Measurements from ENCODE around the gene CCL13. TPM values are rescaled to one million over a fixed set of nuclear protein-coding genes. Genes with fewer than 3 reads are reported as not detected.

The CCL13 gene
- total RNA-seq (10 to 100 TPM in 1 of 9 donors, 1 to 10 TPM in 6, under 1 TPM in 2; 0.17 to 17.6 (median 2.7) TPM), polyA plus RNA-seq (1 to 10 TPM; 1.7 to 2.2 (median 1.7) TPM)
- long read RNA-seq, donor 1, result 0 reads
- long read RNA-seq, donor 2, result 0 reads
- long read RNA-seq, donor 3, result 0 reads
- long read RNA-seq, donor 4, partial matches to known transcripts, result 0 of 1 reads
- long read RNA-seq, donor 4, other reads (novel, unspliced or antisense), result 0 of 1 reads
- long read RNA-seq, donor 5, partial matches to known transcripts, result 0 of 3 reads
- long read RNA-seq, donor 5, other reads (novel, unspliced or antisense), result 0 of 3 reads
- long read RNA-seq, donor 6, result 0 reads
- long read RNA-seq, donor 7, result 0 reads
- long read RNA-seq, donor 8, result 0 reads
- long read RNA-seq, donor 9, result 0 reads
- long read RNA-seq, donor 10, result 0 reads

DNA sequence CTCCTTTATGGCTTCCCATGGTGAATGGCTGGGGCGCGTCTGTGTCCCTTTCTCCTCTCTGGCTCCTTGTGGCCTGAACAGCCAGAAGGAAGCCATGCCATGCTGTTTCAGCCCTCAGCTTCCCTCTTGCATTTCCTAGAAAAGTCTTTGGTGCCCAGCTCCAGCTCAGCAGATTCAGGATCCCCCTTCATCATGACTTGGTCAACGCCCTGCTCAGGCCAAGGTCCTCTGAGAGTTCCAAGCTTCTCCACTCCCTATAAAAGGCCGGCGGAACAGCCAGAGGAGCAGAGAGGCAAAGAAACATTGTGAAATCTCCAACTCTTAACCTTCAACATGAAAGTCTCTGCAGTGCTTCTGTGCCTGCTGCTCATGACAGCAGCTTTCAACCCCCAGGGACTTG is at the start of gene CCL13:
TSS of gene CCL13 (plus strand) at position 287 of the 400 bp plus-strand sequence. CDS start at position 334, 47 bp downstream.
- intact Hi-C loops (cut with DNase I), result loop anchor here in 1 of 2 donors (5.0 kb wide), 1 partner anchor 154 kb away; no protein-coding TSS in a partner anchor
- Histone ChIP-seq H3K4me3 (no peak within 1 kb of the TSS), H3K27me3 (no peaks in the 10 kb centered on the region), H3K27ac (peak within 1 kb of the TSS in 1 of 5 donors; percentile 52), H3K9me3 (replicated peaks in 1 of 3) (no peaks in the 10 kb centered on the region), H3K36me3 (replicated peaks in 1 of 2) (no peaks in the 10 kb centered on the region), H3K4me1 (replicated peaks in 1 of 2) (peaks cover 0 to 17% of the 10 kb centered on the region in 2 donors)
- no peak for DNase-seq
- whole genome bisulfite sequencing, 4 donors, result 70 to 84% (median 79%) methylated on average over 5 of the region's 5 CpGs
- TF ChIP-seq POLR2A (IDR thresholded peaks at IDR 0.05), result no peak
- no peak for TF ChIP-seq CTCF (IDR thresholded peaks at IDR 0.05)

GRCh38 chr17:34307110-34307509 is 49.2 kb upstream of the CCL13 start:
- peak in 3 of 7 donors; percentile 18 to 31 (median 22) for DNase-seq

GRCh38 chr17:34308371-34308770 is 47.9 kb upstream of the CCL13 start:
- Histone ChIP-seq H3K9me3 (replicated peaks in 1 of 3) (no peaks in the 10 kb centered on the region), H3K27me3 (no peaks in the 10 kb centered on the region), H3K36me3 (replicated peaks in 1 of 2) (no peaks in the 10 kb centered on the region), H3K4me1 (replicated peaks in 1 of 2) (peaks cover 0 to 3% of the 10 kb centered on the region in 2 donors), H3K27ac (no peak overlapping the region), H3K4me3 (no peak overlapping the region)
- intact Hi-C loops (cut with DNase I), result loop anchor here in 1 of 2 donors (5.0 kb wide), 1 partner anchor 54 kb away; the partner anchor contains the start of gene CCL1
- no peak for DNase-seq
- no peak for TF ChIP-seq POLR2A (IDR thresholded peaks at IDR 0.05)
- TF ChIP-seq CTCF (IDR thresholded peaks at IDR 0.05), result no peak

More at GRCh38 chr17:34307110-34307509, 49.2 kb upstream of the CCL13 start:
- no peak overlapping the region for H3K4me3 ChIP-seq
- 27 to 46% (median 31%) methylated on average over 3 of the region's 3 CpGs for WGBS, 4 donors
- H3K9me3 ChIP-seq (replicated peaks in 1 of 3), result no peaks in the 10 kb centered on the region
- H3K27me3 ChIP-seq, result no peaks in the 10 kb centered on the region
- H3K36me3 ChIP-seq (replicated peaks in 1 of 2), result no peaks in the 10 kb centered on the region
- TF ChIP-seq CTCF (IDR thresholded peaks at IDR 0.05) (no peak), POLR2A (IDR thresholded peaks at IDR 0.05) (no peak)
- peak overlapping the region in 2 of 5 donors; percentile 18 to 47 for H3K27ac ChIP-seq
- intact Hi-C loops (cut with DNase I), result loop anchor here in 1 of 2 donors (5.0 kb wide), 1 partner anchor 55 kb away; the partner anchor contains the start of gene CCL1
- H3K4me1 ChIP-seq (replicated peaks in 1 of 2), result peaks cover 0 to 3% of the 10 kb centered on the region in 2 donors

DNA sequence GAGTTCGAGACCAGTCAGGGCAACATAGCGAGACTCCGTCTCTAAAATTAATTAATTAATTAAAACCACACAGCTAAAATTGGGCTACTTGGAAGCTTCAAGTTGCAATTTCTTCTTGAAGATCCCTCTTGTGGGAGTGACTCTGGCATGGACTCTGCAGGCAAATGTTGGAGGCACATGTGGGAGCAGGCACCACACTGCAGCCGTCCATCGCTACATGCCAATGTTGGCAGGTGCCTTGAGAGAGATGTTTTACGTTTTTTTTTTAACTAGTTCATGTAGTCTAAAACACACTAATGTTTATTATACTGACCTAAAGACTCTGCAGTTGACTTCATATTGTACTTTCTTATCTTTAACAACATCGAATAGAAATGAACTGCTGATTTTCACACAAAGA is 45.0 kb upstream of the CCL13 start:
- intact Hi-C loops (cut with DNase I), result no loop called here

More for the DNA sequence above, 45.0 kb upstream of the CCL13 start:
- no peak overlapping the region for H3K4me3 ChIP-seq
- no peaks in the 10 kb centered on the region for H3K27me3 ChIP-seq
- no peak for DNase-seq
- H3K9me3 ChIP-seq (replicated peaks in 1 of 3), result no peaks in the 10 kb centered on the region
- no peak overlapping the region for H3K27ac ChIP-seq
- peaks cover 0 to 13% of the 10 kb centered on the region in 2 donors for H3K4me1 ChIP-seq (replicated peaks in 1 of 2)
- no peaks in the 10 kb centered on the region for H3K36me3 ChIP-seq (replicated peaks in 1 of 2)
- TF ChIP-seq CTCF (IDR thresholded peaks at IDR 0.05) (no peak), POLR2A (IDR thresholded peaks at IDR 0.05) (no peak)
- WGBS, 4 donors, result 65 to 81% (median 67%) methylated on average over 7 of the region's 7 CpGs

Measured in adrenal gland (tissue), 19 donors.